Stomach smooth muscle (tissue), 2 donors: ENCODE data around the gene TREX2.

Source experiments
- H3K27ac ChIP-seq: one replicate; pipeline ENCODE4 v1.7.0; 2013; ENCODE audit warnings: mild to moderate bottlenecking, low read length, inconsistent platforms
- H3K27me3 ChIP-seq, 2 donors: one replicate each; pipeline ENCODE4 v1.7.0; 2013; ENCODE audit warnings: low read length in 2 of 2; ENCODE audit not compliant: insufficient read depth in 2 of 2, control insufficient read depth in 1 of 2
- H3K36me3 ChIP-seq, 2 donors: one replicate each; pipeline ENCODE4 v1.7.0; 2013; ENCODE audit warnings: low read length in 2 of 2; ENCODE audit not compliant: control insufficient read depth in 2 of 2, insufficient read depth in 2 of 2
- H3K4me1 ChIP-seq: one replicate; pipeline ENCODE4 v1.7.0; 2013; ENCODE audit warnings: low read length; ENCODE audit not compliant: control insufficient read depth, insufficient read depth
- H3K4me3 ChIP-seq, 2 donors: one replicate each; pipeline ENCODE4 v1.7.0; 2013; ENCODE audit warnings: low read length in 2 of 2
- H3K9ac ChIP-seq, 2 donors: one replicate each; pipeline ENCODE4 v1.7.0; 2013; ENCODE audit warnings: low read length in 2 of 2, mild to moderate bottlenecking in 1 of 2
- H3K9me3 ChIP-seq, 2 donors: one replicate each; pipeline ENCODE4 v1.7.0; 2013; ENCODE audit warnings: low read length in 2 of 2; ENCODE audit not compliant: control insufficient read depth in 2 of 2
- donor health status: healthy.
- donor health status: Pancreatic carcinoma.

Gene TREX2

DNA sequence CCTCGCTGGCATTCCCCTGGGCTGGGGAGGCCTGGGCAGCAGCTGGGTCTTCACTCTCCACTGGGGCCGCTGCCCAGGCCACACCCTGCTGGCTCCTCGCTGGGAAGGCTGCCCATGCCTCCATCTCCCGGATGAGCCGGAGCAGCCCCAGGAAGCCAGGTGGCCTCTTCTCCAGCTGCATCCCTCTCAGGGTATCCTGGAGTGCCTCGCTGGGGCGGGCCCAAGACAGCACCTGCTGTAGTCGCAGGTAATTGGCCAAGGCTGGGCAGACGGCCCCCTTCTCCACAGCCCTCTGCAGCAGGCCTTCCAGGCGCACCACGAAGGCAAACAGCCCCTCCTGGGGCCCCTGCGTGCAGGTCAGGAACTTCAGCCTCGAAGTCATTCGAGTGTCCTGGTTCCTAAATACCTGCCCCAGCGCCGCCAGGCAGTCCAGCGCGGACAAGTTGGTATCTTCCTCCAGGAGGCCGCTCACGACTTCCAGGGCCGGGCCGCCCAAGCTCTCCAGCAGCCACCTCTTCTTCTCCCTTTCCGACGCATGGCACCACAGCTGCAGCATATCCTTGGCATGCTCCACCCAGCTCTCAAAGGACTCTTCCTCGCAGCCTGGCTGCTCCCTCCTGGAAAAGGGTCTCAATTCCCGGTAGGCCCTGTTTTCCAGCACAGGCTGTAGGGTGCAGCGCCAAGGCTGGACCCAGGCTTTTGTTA is 48.4 kb downstream of the TREX2 start:
- Histone ChIP-seq H3K4me3 (no peak overlapping the region), H3K36me3 (no peaks in the 10 kb centered on the region), H3K27me3 (peaks cover 0 to 11% of the 10 kb centered on the region in 2 donors), H3K27ac (no peak overlapping the region), H3K9ac (no peak overlapping the region), H3K4me1 (no peaks in the 10 kb centered on the region), H3K9me3 (no peaks in the 10 kb centered on the region)

GRCh38 chrX:153396320-153397195 is 49.3 kb downstream of the TREX2 start:
- Histone ChIP-seq H3K9ac (no peak overlapping the region), H3K9me3 (no peaks in the 10 kb centered on the region), H3K27ac (no peak overlapping the region), H3K36me3 (no peaks in the 10 kb centered on the region), H3K4me3 (no peak overlapping the region), H3K27me3 (peaks cover 0 to 11% of the 10 kb centered on the region in 2 donors), H3K4me1 (no peaks in the 10 kb centered on the region)

DNA sequence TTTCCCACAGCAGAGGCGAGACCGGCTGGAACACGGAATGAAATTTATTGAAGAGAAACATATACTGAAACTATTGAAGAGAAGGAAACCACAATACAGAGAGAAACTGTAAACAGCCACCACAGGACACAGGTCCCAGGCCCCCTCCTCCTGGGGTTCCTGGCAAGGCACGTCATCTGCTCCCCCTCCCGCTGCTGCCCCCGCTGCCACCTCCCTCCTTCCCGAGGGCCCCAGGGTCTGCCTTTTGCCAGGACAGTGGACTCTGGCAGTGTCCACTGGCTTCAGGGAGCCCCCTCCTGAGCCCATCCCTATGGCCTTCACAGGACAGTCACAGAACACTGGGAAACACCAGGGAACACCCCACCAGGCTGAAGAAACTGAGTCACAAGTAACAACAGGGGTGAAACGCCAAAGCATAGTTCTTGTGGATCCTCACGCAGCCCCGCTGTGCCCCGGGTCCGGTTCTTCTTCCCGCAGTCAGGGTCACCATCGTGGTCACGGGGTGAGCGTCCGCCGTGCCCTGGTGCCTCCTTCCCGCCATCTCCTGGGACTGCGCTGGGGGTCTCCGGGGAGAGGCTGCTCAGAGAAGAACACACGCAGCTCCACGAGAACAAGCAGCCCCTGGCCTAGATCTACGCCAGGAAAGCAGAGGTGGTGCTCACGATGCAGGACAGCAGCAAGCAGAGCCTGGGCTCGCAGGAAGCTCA is 50.1 kb downstream of the TREX2 start:
- no peaks in the 10 kb centered on the region for H3K36me3 ChIP-seq
- H3K4me3 ChIP-seq = no peak overlapping the region
- no peaks in the 10 kb centered on the region for H3K4me1 ChIP-seq

DNA sequence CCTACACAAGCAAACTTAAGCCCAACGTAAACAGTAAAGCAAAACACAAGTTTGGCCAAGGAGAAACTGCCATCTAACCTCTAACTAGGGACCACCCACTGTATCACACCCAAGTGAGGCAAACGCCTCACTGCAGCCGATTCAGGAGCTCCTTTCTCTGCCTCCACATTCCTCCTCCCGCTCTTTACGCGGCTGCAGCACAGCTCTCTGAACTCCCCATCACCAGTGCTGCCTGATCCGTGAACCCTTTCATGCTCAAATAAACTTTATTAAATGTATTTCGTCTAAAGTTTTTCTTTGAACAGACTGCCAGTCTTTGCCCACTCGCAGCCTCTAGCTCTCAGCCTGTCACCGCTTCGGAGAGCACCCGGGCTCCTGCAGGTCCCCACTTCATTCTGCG is 51.2 kb downstream of the TREX2 start:
- Histone ChIP-seq H3K4me1 (no peaks in the 10 kb centered on the region), H3K36me3 (no peaks in the 10 kb centered on the region), H3K27me3 (peaks cover 0 to 11% of the 10 kb centered on the region in 2 donors), H3K9ac (no peak overlapping the region), H3K27ac (no peak overlapping the region), H3K9me3 (no peaks in the 10 kb centered on the region), H3K4me3 (no peak overlapping the region)

More for the DNA sequence above, 50.1 kb downstream of the TREX2 start:
- Histone ChIP-seq H3K9me3 (no peaks in the 10 kb centered on the region), H3K27ac (no peak overlapping the region), H3K9ac (no peak overlapping the region), H3K27me3 (peaks cover 0 to 11% of the 10 kb centered on the region in 2 donors)
